ENCODE results near the gene EPB41L2. TPM values are rescaled to one million over a fixed set of nuclear protein-coding genes. Genes with fewer than 3 reads are reported as not detected.
A peak's percentile ranks its signal among the peaks of the same experiment; 100 is the strongest.

Gene EPB41L2
- total RNA-seq: 62.8 to 67.6 TPM (median 66.3 TPM) in 3 replicates

DNA sequence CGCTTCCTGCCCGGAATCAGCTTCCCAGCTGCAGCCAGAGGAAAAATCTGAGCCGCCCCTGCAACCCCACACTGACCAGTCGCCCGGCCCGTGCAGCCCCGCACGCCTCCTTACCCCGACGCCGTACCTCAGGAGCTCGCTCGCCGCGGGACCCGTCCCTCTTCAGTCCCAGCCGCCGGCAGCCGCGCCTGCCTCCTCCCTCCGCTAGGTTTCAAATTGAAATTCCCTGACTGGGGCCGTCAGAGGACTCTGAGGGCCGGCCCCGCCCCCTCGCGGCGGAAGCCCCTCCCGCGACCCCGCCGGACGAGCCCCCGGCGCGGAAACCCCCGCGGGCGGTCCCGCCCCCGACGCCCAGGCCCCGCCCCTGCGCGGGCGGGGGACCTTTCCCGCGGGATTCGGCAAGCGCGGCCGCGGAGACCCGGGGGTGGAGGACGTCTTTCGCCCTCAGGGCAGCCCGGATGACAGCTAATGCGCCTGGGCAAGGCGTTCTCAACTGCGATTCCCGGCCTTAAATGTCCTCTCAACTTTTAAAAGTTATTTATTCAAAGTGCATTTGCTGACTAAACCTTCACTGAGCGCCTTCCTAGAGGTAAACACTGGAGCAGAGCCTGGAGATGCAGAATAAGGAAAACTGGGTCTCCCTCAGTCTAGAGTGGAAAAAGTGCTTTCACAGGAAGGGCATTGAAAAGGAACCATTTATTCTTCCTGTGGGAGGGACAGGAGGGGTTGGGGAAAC lies at the start of gene EPB41L2:
TSS of gene EPB41L2 (minus strand) at position 218 of the 736 bp plus-strand sequence. CDS start 106,760 bp downstream, outside the sequence.
- peaks cover 14% of the 10 kb centered on the region for H3K27me3 Mint-ChIP-seq (ENCODE audit: low read depth)

DNA sequence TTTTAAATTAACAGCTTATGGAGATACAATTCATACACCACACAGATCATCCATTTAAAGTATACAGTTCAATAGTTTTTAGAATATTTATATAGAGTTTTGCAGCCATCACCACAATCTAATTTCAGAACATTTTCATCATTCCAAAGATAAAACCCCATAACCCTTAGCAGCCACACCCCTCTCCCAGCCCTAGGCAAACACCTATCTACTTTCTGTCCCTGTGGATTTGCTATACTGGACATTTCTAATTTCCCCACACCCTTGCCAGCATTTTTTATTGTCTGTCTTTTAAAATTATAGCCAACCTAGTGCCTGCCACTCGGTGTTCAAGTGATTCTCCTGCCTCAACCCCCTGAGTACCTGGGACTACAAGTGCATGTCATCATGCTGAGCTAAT lies 49.2 kb upstream of the EPB41L2 start:
- peaks cover 1% of the 10 kb centered on the region for H3K36me3 Mint-ChIP-seq
- H3K4me3 Mint-ChIP-seq: no peak overlapping the region
- TF ChIP-seq, protein P1, sequence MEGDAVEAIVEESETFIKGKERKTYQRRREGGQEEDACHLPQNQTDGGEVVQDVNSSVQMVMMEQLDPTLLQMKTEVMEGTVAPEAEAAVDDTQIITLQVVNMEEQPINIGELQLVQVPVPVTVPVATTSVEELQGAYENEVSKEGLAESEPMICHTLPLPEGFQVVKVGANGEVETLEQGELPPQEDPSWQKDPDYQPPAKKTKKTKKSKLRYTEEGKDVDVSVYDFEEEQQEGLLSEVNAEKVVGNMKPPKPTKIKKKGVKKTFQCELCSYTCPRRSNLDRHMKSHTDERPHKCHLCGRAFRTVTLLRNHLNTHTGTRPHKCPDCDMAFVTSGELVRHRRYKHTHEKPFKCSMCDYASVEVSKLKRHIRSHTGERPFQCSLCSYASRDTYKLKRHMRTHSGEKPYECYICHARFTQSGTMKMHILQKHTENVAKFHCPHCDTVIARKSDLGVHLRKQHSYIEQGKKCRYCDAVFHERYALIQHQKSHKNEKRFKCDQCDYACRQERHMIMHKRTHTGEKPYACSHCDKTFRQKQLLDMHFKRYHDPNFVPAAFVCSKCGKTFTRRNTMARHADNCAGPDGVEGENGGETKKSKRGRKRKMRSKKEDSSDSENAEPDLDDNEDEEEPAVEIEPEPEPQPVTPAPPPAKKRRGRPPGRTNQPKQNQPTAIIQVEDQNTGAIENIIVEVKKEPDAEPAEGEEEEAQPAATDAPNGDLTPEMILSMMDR (IDR thresholded peaks at IDR 0.05; ENCODE audit: unreplicated experiment): no peak
- no peaks in the 10 kb centered on the region for H3K27me3 Mint-ChIP-seq (ENCODE audit: low read depth)
- H3K9me3 Mint-ChIP-seq: peaks cover 8% of the 10 kb centered on the region
- H3K27ac Mint-ChIP-seq: no peak overlapping the region
- H3K4me1 Mint-ChIP-seq: peaks cover 4% of the 10 kb centered on the region
- no peak for DNase-seq (ENCODE audit: low spot score in 2 of 2, unreplicated experiment in 2 of 2)

More for the DNA sequence above, at the start of gene EPB41L2:
- H3K36me3 Mint-ChIP-seq: no peaks in the 10 kb centered on the region
- no peaks in the 10 kb centered on the region for H3K9me3 Mint-ChIP-seq
- peak; percentile 83 to 91 for DNase-seq (ENCODE audit: low spot score in 2 of 2, unreplicated experiment in 2 of 2)
- peaks cover 25% of the 10 kb centered on the region for H3K4me1 Mint-ChIP-seq
- peak within 1 kb of the TSS; percentile 82 for H3K27ac Mint-ChIP-seq
- H3K4me3 Mint-ChIP-seq: peak within 1 kb of the TSS; percentile 82
- TF ChIP-seq, protein P1 (IDR thresholded peaks at IDR 0.05; ENCODE audit: unreplicated experiment): peak; percentile 27

DNA sequence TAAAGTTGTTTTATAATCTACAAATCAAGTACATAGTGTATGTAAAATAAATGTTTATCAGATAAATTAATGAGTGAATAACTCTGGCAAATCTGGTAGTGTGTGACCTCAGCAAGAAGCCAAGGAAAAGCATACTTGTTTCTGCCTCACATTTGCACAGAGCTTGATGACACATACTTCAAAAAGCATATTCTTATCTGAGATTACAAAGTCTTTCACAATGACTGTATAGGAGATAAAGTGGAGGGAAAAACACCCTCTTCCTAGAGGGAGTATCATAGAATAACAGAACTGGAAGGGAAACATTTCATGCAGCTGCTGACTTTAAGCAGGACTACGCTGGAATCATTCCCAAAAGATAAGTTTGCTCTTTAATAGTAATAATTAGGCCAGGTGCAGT lies 44.1 kb upstream of the EPB41L2 start:
- TF ChIP-seq, protein P1 (IDR thresholded peaks at IDR 0.05; ENCODE audit: unreplicated experiment): no peak
- H3K36me3 Mint-ChIP-seq: no peaks in the 10 kb centered on the region

GRCh38 chr6:131103901-131104300 lies 40.9 kb upstream of the EPB41L2 start:
- Mint-ChIP-seq H3K4me3 (no peak overlapping the region), H3K9me3 (peaks cover 9% of the 10 kb centered on the region), H3K36me3 (no peaks in the 10 kb centered on the region), H3K27ac (no peak overlapping the region), H3K4me1 (peaks cover 8% of the 10 kb centered on the region), H3K27me3 (ENCODE audit: low read depth) (no peaks in the 10 kb centered on the region)
- TF ChIP-seq, protein P1 (IDR thresholded peaks at IDR 0.05; ENCODE audit: unreplicated experiment): no peak
- DNase-seq (ENCODE audit: low spot score in 2 of 2, unreplicated experiment in 2 of 2): no peak

More for the DNA sequence above, 44.1 kb upstream of the EPB41L2 start:
- H3K9me3 Mint-ChIP-seq: no peaks in the 10 kb centered on the region
- no peak for DNase-seq (ENCODE audit: low spot score in 2 of 2, unreplicated experiment in 2 of 2)
- H3K4me1 Mint-ChIP-seq: peaks cover 8% of the 10 kb centered on the region
- H3K27me3 Mint-ChIP-seq (ENCODE audit: low read depth): no peaks in the 10 kb centered on the region
- no peak overlapping the region for H3K4me3 Mint-ChIP-seq
- H3K27ac Mint-ChIP-seq: peak overlapping the region; percentile 75

DNA sequence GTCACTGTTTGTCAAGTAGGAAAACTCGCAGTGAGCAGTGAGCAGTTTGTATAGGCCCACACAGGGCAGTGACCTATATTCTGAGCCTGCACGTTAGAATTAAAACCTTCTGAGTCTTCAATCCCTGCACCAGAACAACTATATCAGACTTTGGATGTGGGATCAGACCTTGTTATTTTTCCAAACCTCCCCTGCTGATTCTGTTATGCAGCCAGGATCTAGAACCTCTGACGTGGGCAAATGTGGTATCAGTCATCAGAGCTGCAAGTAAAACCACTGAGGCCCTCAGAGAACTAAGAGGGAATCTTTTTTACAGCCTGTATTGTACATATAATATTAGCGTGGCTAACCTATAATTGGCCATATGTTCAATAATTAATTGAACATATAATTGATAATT lies 40.3 kb upstream of the EPB41L2 start:
- Mint-ChIP-seq H3K9me3 (peaks cover 12% of the 10 kb centered on the region), H3K27ac (no peak overlapping the region), H3K4me3 (no peak overlapping the region), H3K4me1 (peaks cover 8% of the 10 kb centered on the region), H3K36me3 (no peaks in the 10 kb centered on the region), H3K27me3 (ENCODE audit: low read depth) (no peaks in the 10 kb centered on the region)
- DNase-seq (ENCODE audit: low spot score in 2 of 2, unreplicated experiment in 2 of 2): no peak
- TF ChIP-seq, protein P1 (IDR thresholded peaks at IDR 0.05; ENCODE audit: unreplicated experiment): no peak

All from mesothelial cell of epicardium (in vitro differentiated cells).